Measurements from ENCODE around the gene LHFPL2. TPM values are rescaled to one million over a fixed set of nuclear protein-coding genes. Genes with fewer than 3 reads are reported as not detected.

LHFPL2 gene
- total RNA-seq, 2 experiments from 2014 or later, result 0.20 TPM; not detected in 1

DNA sequence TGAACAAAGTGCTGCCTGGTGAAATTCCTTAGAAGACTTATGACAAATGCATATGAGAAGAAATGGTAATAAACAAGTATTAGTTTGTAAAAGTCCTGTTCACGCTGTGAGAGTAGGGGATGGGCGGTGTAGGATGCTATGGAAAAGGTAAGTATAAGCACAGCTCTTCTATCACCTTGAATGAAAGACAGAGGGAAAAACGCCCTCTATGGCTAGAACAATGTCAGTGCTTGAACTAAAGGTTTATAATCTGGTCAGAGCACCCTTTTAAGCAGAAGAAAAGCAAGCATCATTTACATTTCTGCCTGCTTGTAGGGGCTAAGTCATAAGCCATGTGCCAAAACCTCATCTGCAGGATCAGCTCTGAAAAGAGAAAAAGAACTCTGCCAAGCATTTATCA is 115.2 kb downstream of the LHFPL2 start:
- H3K36me3 Mint-ChIP-seq (ENCODE audit: low read depth), result no peaks in the 10 kb centered on the region
- ATAC-seq, result no peak
- ChIA-PET CTCF (interaction anchor here (1.2 to 1.4 kb wide), 2 partner anchors 20 to 31 kb away, joined by 3 to 4 read pairs; no protein-coding TSS in a partner anchor), POLR2A (no interaction called here)
- no peak overlapping the region for H3K27ac Mint-ChIP-seq
- H3K9me3 Mint-ChIP-seq, result no peaks in the 10 kb centered on the region
- H3K4me1 Mint-ChIP-seq (ENCODE audit: low read depth), result no peaks in the 10 kb centered on the region
- TF ChIP-seq, protein P1, sequence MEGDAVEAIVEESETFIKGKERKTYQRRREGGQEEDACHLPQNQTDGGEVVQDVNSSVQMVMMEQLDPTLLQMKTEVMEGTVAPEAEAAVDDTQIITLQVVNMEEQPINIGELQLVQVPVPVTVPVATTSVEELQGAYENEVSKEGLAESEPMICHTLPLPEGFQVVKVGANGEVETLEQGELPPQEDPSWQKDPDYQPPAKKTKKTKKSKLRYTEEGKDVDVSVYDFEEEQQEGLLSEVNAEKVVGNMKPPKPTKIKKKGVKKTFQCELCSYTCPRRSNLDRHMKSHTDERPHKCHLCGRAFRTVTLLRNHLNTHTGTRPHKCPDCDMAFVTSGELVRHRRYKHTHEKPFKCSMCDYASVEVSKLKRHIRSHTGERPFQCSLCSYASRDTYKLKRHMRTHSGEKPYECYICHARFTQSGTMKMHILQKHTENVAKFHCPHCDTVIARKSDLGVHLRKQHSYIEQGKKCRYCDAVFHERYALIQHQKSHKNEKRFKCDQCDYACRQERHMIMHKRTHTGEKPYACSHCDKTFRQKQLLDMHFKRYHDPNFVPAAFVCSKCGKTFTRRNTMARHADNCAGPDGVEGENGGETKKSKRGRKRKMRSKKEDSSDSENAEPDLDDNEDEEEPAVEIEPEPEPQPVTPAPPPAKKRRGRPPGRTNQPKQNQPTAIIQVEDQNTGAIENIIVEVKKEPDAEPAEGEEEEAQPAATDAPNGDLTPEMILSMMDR (IDR thresholded peaks at IDR 0.05), result no peak
- intact Hi-C loops (cut with micrococcal nuclease), result no loop called here
- no peaks in the 10 kb centered on the region for H3K27me3 Mint-ChIP-seq
- no peak for DNase-seq
- H3K4me3 Mint-ChIP-seq, result no peak overlapping the region

DNA sequence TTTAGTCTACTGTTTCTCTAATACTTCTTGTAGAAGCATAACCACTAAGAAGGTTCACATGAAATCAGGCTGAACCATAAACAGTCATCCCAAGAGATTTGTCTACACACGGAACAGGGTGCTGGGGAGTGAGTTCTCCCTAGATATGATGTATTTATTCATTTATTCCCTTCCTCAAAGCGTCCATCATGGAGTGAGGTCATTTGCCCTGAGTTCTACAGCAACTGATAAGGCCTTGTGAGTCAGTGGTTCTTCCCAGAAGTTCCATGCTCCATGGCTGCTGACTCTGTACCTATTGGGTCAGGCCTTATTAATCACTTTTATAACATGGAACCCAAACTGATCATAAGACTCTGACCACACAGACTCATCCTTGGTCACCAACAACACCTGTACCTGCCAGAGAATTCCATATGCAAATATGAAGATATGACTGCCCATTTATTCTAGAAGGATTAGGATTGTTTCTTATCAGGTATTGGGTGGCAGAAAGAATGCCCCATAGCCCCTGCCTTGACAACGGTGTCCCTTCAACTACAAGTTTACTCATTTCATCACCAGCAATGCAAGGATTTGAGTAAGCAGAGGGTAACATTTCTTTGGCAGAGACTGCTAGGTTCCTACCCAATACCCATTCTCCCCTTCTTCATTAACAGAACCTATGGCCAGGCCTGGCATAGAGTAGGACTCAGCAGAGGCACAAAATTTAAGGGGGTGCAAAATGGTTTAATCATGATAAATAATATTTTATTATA is 118.1 kb downstream of the LHFPL2 start:
- H3K36me3 Mint-ChIP-seq (ENCODE audit: low read depth), result no peaks in the 10 kb centered on the region
- H3K9me3 Mint-ChIP-seq, result no peaks in the 10 kb centered on the region
- H3K4me1 Mint-ChIP-seq (ENCODE audit: low read depth), result no peaks in the 10 kb centered on the region
- intact Hi-C loops (cut with micrococcal nuclease), result no loop called here
- ChIA-PET POLR2A (no interaction called here), CTCF (no interaction called here)
- TF ChIP-seq, protein P1 (IDR thresholded peaks at IDR 0.05), result no peak
- no peak overlapping the region for H3K27ac Mint-ChIP-seq
- H3K27me3 Mint-ChIP-seq, result no peaks in the 10 kb centered on the region
- ATAC-seq (no peak), DNase-seq (no peak)
- H3K4me3 Mint-ChIP-seq, result no peak overlapping the region

DNA sequence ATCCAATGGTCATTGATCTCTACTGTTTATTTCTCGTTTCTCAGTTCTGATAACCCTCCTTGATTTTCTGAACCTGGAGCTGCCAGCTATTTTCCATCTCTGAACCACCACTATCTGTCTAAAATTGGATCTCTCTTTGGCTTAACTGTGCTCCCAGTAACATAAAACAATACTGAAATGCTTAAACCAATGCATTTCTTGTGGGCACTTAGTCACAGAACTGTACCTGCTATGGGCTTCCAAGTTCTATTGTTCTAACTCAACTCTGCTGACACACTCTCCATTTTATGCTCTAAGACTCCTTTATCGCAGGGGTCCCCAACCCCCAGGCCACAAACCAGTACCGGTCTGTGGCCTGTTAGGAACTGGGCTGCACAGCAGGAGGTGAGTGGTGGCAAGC is 120.6 kb downstream of the LHFPL2 start:
- intact Hi-C loops (cut with micrococcal nuclease), result no loop called here
- ATAC-seq (no peak), DNase-seq (no peak)
- Mint-ChIP-seq H3K9me3 (no peaks in the 10 kb centered on the region), H3K27me3 (no peaks in the 10 kb centered on the region), H3K36me3 (ENCODE audit: low read depth) (no peaks in the 10 kb centered on the region), H3K27ac (no peak overlapping the region), H3K4me3 (no peak overlapping the region), H3K4me1 (ENCODE audit: low read depth) (no peaks in the 10 kb centered on the region)
- ChIA-PET POLR2A (interaction anchor here (0.6 kb wide), 1 partner anchor 439 kb away, joined by 3 read pairs; no protein-coding TSS in a partner anchor), CTCF (interaction anchor here (0.9 kb wide), 2 partner anchors 9 to 26 kb away, joined by 3 to 4 read pairs; no protein-coding TSS in a partner anchor)
- TF ChIP-seq, protein P1 (IDR thresholded peaks at IDR 0.05), result no peak

DNA sequence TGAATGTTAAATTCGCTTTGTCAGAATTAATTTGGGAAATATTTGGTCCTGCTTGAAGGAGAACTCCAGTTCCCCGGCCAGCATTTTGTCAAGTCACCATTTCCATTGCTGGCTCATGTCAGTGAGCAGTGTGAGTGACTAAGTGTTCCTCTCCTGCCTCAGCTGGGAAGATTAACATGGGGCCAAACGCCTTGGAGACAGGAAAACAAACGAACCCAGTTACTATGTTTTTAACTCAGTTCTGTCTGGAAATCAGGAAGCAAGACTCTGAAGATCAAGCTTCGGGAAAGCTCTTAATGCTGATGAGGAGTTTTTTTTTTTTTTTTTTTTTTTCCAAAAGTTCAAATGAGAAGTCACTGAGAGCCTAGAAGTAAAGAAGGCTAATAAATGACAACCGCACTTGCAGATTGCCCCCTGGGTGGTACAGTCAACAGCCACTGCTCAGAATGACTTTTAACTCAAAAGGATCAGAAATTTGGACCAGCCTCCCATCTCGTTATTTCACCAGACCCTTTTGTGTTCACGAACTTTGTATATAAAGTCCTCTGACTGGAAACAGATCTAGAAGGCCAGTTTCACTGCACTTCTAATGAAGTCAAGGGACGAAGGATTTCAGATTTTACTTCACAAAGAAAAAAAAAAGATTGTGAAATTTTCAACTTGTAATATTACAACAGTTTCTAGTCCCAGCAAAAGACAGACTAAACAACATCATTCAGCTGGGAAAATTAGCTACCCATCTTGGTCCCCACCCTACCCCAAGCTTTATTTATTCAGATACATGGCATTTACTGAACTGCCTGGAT is 121.3 kb downstream of the LHFPL2 start:
- Mint-ChIP-seq H3K9me3 (no peaks in the 10 kb centered on the region), H3K4me3 (no peak overlapping the region), H3K4me1 (ENCODE audit: low read depth) (no peaks in the 10 kb centered on the region), H3K27ac (no peak overlapping the region), H3K36me3 (ENCODE audit: low read depth) (no peaks in the 10 kb centered on the region), H3K27me3 (no peaks in the 10 kb centered on the region)
- POLR2A ChIA-PET, result no interaction called here
- intact Hi-C loops (cut with micrococcal nuclease), result no loop called here
- TF ChIP-seq, protein P1 (IDR thresholded peaks at IDR 0.05), result no peak
- CTCF ChIA-PET, result interaction anchor here (0.9 to 1.0 kb wide), 3 partner anchors 10 to 59 kb away, joined by 3 to 4 read pairs (median 4); no protein-coding TSS in a partner anchor
- ATAC-seq, result no peak
- no peak for DNase-seq

Data from activated CD8-positive, alpha-beta T cell treated with anti-CD3 and anti-CD28 coated beads for 36 hours (primary cell).